GM19099 (cell line): ENCODE data around the gene HDAC3.

Experiments used
- POLR2A ChIP-seq: IDR thresholded peaks from 3 replicates; pipeline ENCODE4 v1.6.1; 2011; ENCODE audit warnings: low read depth; ENCODE audit not compliant: insufficient read length; ENCODE audit errors: extremely low read depth

HDAC3 gene

DNA sequence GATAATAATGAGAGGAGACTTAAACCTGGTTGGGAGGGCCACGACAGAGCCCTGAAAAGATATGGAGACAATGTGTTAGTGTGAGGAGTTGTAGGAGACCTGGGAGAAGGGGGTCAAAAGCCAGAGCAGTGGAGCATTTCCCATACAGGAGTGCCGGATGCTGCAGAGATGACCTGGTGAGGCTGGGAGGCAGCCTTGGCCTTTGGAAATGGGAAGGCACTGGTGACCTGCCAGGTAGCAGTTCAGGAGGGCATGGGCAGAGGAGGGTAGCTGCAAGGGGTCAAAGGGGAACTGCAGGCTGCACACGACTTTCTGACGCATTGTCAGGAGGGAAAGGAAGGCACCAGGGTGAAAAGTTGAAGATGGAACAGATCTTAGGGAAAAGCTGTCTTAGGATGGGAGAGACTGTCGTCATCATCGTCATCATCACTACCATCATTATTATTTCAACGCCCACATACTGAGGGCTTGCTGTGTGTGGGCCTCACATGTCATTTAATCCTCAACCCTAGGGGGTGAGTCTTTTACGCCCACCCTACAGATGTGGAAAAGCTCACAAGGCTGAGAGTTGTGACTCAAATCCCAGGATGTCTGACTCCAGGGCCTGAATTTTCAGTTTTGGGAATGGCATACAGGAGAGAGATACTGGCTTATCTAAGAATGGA lies 32.1 kb upstream of the HDAC3 start:
- TF ChIP-seq POLR2A, result no peak

DNA sequence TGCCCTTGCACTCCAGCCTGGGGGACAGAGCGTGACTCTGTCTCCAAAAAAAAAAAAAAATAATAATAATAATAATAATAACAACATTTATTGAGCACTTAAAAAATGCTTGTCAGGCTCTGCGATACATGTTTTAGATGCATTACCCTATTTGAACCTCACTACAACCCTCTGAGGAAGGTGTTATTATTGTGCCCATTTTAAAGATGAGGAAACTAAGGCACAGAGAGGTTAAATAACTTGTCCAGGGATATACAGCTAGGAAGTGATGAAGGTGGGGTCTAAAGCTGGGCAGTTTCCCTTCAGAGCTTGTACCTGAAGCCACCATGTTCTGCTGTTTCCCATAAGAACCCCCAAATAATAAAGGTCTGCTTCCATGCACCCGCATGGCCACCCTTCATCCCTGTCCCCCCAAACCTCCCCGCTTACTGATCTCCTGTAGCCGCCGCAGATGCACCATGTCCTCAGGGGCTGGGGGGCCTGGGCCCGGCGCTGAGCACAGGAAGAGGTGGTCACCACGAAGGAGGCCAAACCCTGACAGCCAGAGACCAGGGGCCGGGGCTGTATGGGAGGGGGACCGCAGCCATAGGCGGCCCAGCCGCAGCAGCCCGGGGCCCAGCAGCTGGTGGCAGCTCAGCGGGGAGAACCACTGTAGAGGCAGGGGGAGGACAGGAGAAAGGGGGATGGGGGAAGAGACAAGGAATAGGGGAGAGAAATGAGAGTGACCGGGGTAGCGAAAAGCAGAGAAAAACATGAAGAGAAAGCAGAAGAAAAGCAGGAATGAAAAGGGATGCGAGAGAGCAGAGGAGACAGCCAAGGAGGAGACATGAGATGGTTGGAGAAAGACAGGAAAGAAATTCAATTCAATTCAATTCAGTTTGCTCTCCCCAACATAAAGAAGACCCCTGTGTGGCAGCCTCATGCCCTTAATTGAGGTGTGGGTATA lies 29.6 kb upstream of the HDAC3 start:
- TF ChIP-seq POLR2A, result no peak

DNA sequence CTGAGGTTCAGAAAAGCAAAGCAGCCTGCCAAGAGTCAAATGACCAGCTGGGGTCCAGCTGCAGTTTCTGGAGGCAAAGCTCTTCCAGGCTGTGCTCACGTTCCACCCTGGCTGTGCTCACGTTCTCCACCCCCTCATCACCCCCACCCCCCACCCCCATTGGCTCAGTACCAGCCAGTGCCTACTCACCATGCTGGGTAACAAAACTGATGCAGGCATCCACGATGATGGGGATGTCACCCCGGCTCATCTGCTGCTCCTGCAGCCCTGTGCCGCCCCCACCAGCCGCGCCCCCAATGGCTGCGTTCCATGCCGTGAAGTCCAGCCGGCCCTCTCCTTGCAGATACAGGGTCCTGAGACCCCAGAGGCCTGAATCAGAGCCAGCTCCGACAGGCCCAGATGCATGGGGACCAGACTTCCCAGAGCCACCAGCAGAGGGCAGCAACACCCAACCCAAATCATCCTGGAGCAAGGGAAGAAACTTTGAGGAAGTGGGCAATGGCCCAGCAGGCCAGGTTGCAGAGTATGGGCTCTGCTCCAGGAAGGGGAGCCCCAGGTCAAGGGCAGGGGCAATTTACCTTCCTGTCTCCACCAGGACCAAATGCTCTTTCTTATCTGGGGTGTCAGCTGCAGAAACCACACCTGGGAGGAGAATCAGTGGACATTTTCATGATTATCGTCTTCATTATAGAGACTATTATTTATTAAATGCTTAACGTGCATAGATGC lies 28.2 kb upstream of the HDAC3 start:
- TF ChIP-seq POLR2A, result no peak

DNA sequence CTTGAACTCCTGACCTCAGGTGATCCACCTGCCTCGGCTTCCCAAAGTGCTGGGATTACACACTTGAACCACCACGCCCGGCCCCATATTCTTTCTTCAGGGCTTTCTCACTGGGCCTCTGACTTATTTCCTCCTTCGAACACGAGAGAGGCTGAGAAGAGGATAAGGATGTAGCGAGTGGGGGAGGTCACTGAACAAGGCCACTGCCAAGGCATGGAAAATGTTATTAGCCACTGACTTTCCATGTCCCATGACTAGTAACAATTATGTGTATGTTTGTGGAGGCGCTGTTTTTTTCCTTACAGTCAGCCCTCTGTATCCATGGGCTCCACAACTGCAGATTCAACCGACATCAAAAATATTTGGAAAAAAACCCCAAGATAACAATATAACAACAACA lies 26.9 kb upstream of the HDAC3 start:
- TF ChIP-seq POLR2A, result no peak

DNA sequence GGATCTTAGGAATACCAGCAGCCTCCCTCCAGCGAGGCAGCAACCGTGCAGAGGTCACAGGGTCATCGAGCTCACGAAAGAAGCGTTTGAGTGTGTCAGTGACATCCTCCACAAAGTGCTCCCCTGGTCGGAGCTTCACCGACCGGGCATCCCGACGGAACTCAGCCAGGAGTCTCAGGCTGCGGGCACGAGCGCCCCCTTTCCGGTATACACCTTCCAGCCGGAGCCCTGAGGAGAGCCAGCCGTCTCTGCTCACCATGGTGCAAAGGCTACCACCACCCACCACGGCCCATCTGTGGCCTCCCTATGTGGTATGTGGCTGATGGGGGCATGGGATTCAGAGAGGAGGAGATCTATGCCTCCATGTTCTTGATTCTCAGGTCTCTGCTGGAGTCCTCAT lies 25.4 kb upstream of the HDAC3 start:
- TF ChIP-seq POLR2A, result no peak

DNA sequence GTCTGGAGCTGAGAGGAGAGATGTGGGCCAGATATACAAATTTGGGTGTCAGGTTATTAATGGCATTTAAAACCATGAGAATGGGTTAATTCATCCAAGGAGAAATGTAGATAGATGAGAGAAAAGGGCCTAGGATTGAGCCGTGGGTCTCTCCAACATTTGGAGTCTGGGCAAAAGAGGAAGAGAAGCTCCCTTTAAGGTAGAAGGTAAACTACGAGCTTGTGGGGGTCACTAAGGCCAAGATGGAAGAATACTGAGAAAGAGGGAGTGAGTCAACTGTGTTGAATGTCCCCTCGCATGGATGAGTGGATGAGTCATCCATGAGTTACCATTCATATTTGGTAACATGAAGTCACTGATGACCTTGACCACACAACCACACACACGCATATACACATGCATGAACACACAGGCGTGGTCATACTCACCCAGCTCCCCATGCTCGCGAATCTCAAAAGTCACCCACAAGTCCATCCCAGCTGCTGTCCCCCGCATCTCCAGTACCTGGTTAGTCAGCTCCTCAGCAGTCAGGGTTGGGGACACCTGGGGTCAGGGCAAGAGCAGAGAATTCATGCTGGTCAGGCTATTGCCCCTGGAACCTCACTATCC lies 21.4 kb upstream of the HDAC3 start:
- TF ChIP-seq POLR2A, result no peak

DNA sequence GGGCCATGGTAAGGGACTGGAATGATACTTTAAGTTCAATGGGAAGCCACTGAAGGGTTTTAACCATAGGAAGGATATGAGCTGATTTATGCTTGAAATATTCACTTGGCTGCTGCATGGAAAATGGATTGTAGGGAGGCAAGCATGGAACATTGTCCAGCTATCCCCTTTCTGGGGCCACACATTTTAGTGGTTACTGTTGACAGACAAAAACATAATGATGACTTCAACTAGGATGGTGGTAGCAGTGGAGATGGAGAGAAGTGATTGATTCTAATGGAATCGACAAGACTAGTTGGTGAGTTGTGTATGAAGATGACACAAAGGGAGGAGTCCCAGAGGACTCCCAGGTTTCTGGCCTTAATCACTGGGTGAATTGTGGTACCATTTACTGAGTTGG lies 20.8 kb upstream of the HDAC3 start:
- no peak for TF ChIP-seq POLR2A

DNA sequence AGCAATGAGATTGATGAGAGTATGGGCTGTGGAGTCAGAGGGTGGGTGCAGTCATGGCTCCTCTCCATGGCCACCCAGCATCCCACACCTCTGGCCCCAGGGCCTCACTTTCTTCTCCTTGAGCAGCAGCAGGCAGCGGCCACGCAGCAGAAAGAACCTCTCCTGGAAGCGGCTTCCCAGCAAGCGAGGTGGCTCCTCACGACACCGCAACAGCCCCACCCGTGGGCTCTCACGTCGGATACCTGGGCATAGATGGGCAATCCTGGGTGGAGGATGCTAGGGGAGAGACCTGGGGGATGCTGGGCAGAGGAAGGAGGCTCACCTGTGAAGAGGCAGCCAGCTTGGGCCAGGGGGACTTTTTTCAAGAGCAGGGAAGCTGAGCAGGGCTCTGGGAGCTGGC lies 19.7 kb upstream of the HDAC3 start:
- TF ChIP-seq POLR2A, result no peak

DNA sequence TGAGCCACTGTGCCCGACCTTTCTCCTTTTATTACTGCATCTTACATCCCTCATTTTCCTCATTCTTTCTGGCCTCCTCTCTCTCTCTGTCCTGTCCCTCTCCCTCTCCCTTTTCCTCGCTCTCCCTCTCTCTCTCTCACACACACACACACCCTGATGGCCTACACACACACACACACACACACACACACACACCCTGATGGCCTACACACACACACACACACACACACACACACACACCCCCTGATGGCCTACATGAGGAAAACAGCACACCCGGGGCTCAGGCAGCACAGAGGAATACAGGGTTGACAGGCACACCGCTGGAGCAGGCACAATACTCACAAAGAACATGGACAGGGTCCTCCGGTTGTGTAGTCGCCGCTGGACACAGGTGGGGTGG lies 18.4 kb upstream of the HDAC3 start:
- no peak for TF ChIP-seq POLR2A

DNA sequence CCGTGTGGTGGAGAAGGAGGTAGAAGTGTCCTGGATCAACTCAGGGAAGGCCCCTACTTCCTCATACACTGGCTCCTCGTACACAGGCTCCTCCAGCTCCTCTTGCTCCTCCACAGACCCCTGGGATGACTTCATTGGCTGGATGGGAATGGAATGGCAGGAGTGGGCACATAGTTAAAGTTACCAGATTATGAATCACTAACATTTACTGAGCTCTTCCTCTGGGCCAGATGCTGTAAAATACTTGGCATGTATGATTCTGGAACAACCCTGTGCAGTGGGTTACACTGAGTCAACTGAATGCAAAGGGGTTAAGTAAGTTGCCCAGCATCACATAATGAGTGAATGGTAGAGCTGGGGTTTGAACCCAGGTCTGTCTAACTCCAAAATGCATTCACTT lies 17.6 kb upstream of the HDAC3 start:
- no peak for TF ChIP-seq POLR2A

DNA sequence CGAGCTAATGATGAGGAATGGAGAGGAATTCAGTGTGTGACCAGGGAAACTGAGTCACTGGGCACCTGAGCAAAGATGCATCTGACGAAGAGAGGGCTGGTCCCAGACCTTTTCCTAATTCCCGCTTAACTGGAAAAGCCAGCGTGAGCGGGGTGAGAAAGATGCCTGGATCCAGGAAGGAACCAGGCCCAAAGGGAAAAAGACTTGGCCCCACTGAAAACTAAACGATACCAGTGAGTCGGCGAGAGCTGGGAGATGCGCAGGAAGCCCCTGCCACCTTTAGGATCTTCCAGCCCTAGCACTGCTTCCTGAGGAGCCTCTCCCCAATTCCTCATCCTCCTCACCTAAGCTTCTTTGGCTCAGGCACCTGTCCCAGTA lies 15.1 kb upstream of the HDAC3 start:
- no peak for TF ChIP-seq POLR2A

DNA sequence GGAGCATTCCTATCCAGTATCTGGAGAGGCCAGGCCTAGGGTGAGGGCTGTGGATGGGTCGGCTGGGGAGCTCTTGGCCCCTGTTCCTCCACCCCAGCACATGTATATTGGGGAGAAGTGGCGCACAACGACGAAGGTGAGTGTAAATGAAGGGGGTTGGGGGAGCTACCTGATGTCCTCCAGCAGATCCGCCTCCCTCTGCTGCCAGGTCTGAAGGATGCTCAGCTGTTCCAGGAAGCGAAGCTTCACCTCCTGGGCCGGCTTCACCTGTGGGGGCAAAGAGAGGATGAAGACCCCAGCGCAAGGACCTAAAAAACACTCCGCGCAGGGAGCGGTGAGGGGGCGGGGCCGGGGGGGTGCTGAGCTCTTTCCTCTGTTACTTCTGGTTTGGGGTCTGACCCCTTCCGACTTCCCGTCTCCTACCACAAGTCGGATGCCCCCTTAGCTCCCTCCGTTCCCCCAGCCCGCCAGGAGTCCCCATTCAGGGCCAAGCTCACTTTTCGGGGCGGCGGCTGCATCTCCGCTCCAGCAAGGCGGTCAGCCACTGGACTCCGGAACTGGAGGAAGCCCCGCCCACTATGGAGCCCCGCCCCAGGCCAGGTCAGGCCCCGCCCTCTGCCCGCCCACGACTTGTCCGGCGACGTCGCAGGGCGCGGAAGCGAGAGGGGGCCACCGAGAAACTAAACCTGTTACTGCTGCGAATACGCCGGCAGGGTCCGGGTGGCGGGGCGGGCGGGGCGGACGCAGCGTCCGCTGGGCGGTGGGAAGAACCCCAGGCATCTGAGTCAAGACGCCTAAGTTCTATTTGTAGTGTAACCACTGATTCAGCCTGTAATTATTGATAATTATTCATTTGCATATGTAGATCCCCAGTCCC lies 14.4 kb upstream of the HDAC3 start, which contains the start of gene FCHSD1:
TSS of gene FCHSD1 (minus strand) at position 568 of the 877 bp plus-strand sequence. CDS start at position 518, 50 bp downstream.
- peak; percentile 69 for TF ChIP-seq POLR2A

DNA sequence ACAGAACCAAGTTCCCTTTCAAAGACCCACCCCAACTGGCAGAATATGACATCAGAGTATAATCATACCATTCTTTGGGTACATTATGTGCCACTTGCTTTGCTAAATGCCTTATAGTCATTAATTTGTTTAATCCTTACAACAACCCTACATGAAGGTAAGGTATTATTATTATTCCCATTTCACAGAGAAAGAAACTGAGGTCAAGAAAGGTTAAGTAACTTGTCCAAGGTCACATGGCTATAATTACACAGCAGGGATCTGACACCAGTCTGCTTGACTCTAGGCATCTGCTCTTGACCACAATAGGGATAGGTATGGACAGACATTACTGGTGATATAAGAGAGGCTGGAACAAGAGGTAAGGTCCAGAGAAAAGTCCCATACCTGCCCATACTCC lies 13.3 kb upstream of the HDAC3 start:
- no peak for TF ChIP-seq POLR2A

DNA sequence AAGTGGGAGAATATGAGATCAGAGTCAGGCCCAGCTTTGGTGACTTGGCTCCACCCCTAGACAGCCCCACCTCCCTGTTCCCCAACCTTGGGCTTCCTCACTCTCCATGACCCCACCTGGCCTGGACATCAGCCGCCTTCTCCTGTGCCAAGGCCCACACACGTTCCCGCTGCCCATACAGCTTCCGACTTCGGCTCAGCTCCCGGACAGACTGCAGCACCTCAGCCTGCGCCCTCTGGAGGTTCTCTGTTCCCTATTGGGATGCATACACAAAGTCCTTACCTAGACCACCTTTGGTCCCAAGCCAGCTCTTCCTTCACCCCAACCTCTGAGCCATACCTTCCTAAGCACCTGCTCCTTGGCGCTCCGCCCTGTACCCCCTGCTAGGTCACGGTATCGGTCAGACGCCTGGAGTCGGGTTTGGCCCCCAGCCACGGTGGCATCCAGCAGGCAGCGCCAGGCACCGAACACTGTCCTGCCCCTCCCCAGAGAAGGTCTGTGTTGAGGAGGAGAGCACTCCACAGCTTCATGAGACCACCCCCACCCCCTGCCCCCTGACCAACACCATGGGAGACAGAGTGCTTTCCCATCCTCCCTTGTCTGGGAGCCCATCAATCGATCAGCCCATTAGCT lies 12.5 kb upstream of the HDAC3 start:
- TF ChIP-seq POLR2A, result no peak
